ENCODE results near the gene NFILZ.

DNA sequence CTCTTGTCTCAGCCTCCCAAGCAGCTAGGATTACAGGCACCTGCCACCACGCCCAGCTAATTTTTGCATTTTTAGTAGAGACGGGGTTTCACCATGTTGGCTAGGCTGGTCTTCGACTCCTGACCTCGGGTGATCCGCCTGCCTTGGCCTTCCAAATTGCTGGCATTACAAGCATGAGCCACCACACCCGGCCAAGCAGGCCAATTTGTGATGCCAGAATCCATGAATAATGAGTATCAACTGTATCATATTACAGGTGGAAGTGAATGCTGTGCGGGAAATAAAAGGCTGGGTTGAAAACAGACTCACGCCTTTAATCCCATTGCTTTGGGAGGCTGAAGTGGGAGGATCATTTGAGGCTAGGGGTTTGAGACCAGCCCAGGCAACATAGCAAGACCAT, 3.6 kb upstream of the NFILZ start:
- TF ChIP-seq EZH2 (IDR thresholded peaks at IDR 0.05; ENCODE audit: borderline replicate concordance, low read depth, low read length, severe bottlenecking) = no peak
- TF ChIP-seq, protein P1, sequence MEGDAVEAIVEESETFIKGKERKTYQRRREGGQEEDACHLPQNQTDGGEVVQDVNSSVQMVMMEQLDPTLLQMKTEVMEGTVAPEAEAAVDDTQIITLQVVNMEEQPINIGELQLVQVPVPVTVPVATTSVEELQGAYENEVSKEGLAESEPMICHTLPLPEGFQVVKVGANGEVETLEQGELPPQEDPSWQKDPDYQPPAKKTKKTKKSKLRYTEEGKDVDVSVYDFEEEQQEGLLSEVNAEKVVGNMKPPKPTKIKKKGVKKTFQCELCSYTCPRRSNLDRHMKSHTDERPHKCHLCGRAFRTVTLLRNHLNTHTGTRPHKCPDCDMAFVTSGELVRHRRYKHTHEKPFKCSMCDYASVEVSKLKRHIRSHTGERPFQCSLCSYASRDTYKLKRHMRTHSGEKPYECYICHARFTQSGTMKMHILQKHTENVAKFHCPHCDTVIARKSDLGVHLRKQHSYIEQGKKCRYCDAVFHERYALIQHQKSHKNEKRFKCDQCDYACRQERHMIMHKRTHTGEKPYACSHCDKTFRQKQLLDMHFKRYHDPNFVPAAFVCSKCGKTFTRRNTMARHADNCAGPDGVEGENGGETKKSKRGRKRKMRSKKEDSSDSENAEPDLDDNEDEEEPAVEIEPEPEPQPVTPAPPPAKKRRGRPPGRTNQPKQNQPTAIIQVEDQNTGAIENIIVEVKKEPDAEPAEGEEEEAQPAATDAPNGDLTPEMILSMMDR (IDR thresholded peaks at IDR 0.05; ENCODE audit: borderline replicate concordance, extremely low read depth, low read length, poor library complexity, severe bottlenecking) = no peak

All from DND-41 (cell line).